A549 treated with RU486 at 1 μM for 4 hours (cell line): Measurements from ENCODE around the gene ATP5ME. TPM values are rescaled to one million over a fixed set of nuclear protein-coding genes. Genes with fewer than 3 reads are reported as not detected.

Source experiments
- total RNA-seq: library from RNA; stranded (reverse); fragments of 200-300 nt; extraction: Qiagen RNA extraction; gene quantifications from 5 replicates; pipeline ENCODE4 v1.2.3, GENCODE V29; 2022; ENCODE audit warnings: low read depth

ATP5ME gene, protein sequence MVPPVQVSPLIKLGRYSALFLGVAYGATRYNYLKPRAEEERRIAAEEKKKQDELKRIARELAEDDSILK
- 336 to 461 TPM (median 407 TPM) in 5 replicates for total RNA-seq

DNA sequence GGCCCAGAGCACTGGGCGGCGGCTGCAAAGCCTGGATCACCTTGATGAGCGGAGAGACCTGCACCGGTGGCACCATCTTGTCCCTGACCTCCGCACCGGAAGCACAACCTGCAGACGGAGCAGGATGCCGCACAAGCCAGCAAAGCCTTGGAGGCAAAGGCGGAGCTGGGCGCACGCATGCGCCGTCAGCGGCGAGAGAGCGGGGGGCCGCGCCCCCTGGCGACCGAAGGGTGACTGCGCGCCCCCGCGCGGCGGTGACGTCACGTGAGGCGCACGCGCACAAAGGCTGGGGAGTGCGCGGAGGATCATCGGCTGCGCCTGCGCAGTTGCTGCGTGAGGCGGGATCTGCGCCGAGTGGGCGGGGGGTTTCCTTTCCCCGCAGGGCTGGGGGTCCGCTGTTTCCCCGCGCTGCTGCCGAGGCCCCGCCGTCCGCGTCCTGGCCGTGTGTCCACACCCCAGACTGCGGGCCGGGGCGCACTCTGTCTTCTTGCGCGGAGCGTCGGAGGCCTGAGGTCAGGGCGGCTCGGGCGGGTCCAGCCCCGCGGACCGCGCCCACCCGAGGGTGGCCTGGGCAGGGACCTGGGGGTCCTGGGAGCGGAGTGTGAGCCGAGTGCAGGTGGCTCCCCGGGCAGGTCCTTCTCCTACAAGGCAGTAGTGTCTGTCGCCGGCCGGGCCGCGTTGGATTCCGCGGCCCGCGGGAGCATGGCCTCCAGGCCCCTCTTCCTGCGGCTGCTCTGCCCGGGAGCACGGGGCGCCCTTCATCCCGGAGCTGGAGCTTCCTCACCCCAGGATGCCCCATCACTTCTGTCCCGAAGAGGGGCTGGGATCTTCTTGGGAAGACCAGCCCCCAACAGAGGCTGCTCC is at the start of gene ATP5ME, which contains the start of gene MYL5:
TSS of gene ATP5ME (minus strand) at position 105 of the 864 bp plus-strand sequence. CDS start at position 76, 29 bp downstream.
TSS of gene MYL5 (plus strand) at position 371 of the 864 bp plus-strand sequence. CDS start 3,485 bp downstream, outside the sequence.

DNA sequence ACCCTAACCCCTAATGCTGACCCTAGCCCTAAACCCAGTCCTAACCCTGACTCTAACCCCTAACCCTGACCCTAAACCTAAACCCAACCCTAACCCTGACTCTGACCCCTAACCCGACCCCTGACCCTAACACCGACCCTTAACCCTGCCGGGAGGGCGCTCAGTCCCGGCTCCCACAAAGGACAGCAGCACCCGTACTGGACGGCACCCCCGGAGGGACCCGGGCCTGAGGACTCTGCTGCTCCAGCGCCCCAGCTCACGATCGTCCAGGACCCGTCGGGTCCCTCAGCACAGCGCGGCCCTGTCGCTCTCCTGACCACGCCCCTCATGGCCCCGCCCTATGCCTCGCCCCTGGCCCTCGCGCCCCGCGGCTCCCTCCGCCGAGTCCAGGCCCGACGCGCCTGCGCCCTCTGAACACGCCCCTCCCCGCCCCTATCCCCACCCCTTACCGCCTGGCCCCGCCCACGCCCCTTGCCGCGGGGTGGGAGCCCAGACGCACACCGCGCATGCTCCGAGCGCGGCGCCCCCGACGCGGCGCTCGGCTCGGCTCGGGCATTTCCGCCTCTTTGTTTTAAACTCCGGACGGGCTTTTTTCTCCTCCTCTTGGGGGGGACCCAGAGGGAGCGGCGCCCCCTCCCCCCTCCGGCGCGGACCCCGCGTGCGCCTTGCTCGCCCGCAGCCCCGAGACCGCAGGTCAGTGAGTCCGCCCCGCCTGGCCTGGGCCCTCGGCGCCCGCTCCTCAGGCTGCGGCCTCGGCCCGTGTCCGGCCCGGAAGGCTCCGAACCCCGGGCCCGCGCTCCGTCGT is 31.4 kb upstream of the ATP5ME start, which contains the start of gene PCGF3:
TSS of gene PCGF3 (plus strand) at position 555 of the 805 bp plus-strand sequence. CDS start 27,849 bp downstream, outside the sequence.

DNA sequence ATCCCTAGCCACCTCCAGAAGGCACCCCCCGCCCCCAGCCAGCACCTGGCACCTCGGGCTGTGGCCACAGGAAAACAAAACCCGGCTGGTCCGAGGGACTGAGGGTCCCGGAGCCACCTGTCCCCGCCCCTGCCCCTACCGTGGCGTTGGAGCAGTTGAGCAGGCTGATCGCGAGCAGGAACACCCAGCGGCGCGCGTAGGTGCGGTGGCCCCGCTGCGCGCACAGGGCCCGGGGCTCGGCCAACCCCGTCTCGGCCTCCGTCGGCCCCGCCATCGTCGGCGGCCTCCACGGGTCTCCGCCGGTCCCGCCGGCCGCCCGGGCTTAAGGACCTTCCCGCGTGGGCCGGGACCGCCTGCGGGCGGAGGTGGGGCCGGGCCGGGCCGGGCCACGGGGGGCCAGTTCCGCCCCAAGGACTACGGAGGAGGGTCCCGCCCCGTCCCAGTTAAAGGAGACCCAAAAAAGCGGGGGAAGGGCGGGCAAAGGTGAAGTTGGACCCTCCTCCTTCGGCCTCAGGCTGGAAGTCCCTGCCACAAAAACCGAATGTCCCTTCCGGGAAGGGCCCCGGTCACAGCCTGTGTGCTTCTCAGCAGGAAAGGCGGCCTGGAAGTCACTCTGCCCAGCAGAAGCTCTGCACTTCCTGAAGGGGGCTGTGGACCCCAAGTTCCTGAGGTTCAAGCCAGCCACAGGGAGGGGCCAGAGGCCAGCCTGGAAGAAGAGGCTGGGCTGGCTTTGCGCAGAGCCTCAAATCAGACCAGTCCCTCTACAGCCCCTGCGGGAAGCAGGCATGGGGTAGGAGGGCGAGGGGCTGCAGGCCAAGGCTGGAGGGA is 15.0 kb upstream of the ATP5ME start, which contains the start of gene SLC49A3:
TSS of gene SLC49A3 (minus strand) at position 298 of the 828 bp plus-strand sequence. CDS start at position 274, 24 bp downstream.

DNA sequence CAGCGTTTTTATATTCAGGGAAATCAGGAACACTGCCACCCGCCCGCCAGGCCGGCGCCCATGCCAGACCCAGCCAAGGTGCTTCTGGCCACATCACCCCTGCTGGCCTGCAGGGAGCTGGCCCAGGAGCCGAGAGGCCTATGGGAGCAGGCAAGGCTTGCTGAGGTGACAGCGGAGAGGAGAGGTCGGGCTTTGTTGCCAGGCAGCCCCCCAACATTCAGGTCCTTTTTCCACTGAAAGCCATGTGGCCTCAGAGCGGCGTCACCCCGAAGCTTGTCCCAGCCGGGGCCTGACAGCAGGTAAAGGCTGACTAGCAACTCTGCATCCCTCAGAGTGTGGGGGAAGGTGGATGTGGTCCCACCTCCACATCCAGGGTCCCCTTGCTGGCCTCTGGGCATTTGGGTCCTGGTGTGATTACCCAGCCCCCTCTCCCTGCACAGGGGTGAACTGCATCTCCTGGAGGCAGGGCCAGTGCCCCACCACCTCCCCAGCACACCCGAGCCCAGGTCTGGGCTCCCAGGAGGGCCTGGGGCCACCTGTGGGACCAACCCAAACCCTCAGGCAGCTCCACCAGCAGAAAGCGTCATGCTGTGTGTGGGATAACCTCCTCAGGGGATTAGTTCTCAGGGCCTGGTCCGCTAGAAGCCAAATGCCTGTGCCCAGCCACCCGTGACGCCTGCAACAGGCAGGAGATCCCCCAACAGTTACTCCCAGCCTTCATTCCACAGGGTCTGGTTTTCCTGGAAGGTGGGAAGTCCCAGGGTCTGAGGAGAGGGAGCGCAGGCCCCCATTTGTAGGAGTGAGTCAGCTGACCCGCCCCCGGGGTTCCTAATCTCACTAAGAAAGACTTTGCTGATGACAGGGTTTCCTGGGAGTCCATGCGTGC is 49.1 kb downstream of the ATP5ME start, which contains the start of gene PDE6B:
TSS of gene PDE6B (plus strand) at position 869 of the 886 bp plus-strand sequence. CDS start 54 bp downstream, outside the sequence.

Other genes starting within 250 kb of the ATP5ME start
- 11.7 to 19.2 TPM (median 13.1 TPM) in 5 replicates for gene ZNF721, start 175.1 kb downstream of the ATP5ME start, total RNA-seq
- gene PIGG, start 175.1 kb downstream of the ATP5ME start, total RNA-seq, result 16.5 to 28.0 TPM (median 21.4 TPM) in 5 replicates
- not detected in 5 replicates for gene TMEM271, start 98.0 kb downstream of the ATP5ME start, total RNA-seq
- gene PDE6B, start 48.7 kb downstream of the ATP5ME start, total RNA-seq, result not detected in 5 replicates
- 9.6 to 14.0 TPM (median 10.8 TPM) in 5 replicates for gene MYL5, start 266 bp upstream of the ATP5ME start, total RNA-seq
- 0.18 to 0.47 TPM (median 0.24 TPM) in 4 of 5 replicates, not detected in the other for gene SLC49A3, start 14.9 kb upstream of the ATP5ME start, total RNA-seq
- gene PCGF3, start 31.6 kb upstream of the ATP5ME start, total RNA-seq, result 13.2 to 22.7 TPM (median 16.4 TPM) in 5 replicates
- 0.47 to 0.70 TPM (median 0.51 TPM) in 5 replicates for gene CPLX1, start 151.9 kb upstream of the ATP5ME start, total RNA-seq